Upper lobe of right lung (tissue), 1 donor: ENCODE data around the gene LSM6. TPM values are rescaled to one million over a fixed set of nuclear protein-coding genes. Genes with fewer than 3 reads are reported as not detected.

ENCODE experiments used
- ATAC-seq: fragments of 200-7000 bp; cut with Tn5 transposase; one replicate; pipeline ENCODE4 v1.9.1; 2020; ENCODE audit warnings: mild to moderate bottlenecking, moderate library complexity
- DNase-seq: peaks from one replicate; pipeline ENCODE4 v3.0.0-alpha.2; 2020
- H3K27ac ChIP-seq: fragments of 200-600 bp; one replicate; pipeline ENCODE4 v1.8.0; 2022
- H3K27me3 ChIP-seq: fragments of 200-600 bp; one replicate; pipeline ENCODE4 v1.8.0; 2022; ENCODE audit warnings: mild to moderate bottlenecking
- H3K36me3 ChIP-seq: fragments of 200-600 bp; one replicate; pipeline ENCODE4 v1.8.0; 2022
- H3K4me1 ChIP-seq: fragments of 200-600 bp; one replicate; pipeline ENCODE4 v1.8.0; 2022
- H3K4me3 ChIP-seq: fragments of 200-600 bp; one replicate; pipeline ENCODE4 v1.8.0; 2022; ENCODE audit warnings: mild to moderate bottlenecking
- H3K9me3 ChIP-seq: fragments of 200-600 bp; one replicate; pipeline ENCODE4 v1.8.0; 2022
- intact Hi-C: fragments of 100-400 bp; cut with DNase I; formaldehyde crosslinking; loops from one replicate; pipeline ENCODE4 v1.11.0; 2022
- total RNA-seq: library from RNA; stranded (reverse); fragmentation: NEBNext Ultra II Directional; extraction: Animal tissue kit (Norgen Biotek cat#: 25700); gene quantifications from one replicate; pipeline ENCODE4 v1.2.1, GENCODE V29; 2021
- TF ChIP-seq, protein P1 (sequence below): fragments of 200-600 bp; IDR thresholded peaks from one replicate; pipeline ENCODE4 v1.8.0; 2022; ENCODE audit warnings: antibody characterized with exemption
- donor health status: DM: no; HTN: yes; CAD: no; lungs with severe emphysema.

LSM6 gene
- total RNA-seq, 1 donor from 2014 or later, result 31.8 TPM

DNA sequence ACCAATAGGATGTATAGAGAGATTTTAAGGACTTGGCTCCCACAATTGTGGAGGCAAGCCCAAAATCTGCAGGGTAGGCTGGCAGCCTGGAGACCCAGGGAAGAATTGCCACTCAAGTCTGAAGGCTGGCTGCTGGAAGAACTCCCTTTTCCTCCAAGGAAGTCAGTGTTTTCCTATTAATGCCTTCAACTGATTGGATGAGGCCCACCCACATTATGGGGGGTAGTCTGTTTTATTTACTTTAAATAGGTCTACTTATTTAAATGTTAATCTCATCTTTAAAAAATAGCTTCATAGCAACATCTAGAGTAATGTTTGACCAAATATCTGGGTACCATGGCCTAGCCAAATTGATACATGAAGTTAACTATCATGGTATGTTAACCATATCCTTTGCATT, 18.7 kb downstream of the LSM6 start:
- TF ChIP-seq, protein P1, sequence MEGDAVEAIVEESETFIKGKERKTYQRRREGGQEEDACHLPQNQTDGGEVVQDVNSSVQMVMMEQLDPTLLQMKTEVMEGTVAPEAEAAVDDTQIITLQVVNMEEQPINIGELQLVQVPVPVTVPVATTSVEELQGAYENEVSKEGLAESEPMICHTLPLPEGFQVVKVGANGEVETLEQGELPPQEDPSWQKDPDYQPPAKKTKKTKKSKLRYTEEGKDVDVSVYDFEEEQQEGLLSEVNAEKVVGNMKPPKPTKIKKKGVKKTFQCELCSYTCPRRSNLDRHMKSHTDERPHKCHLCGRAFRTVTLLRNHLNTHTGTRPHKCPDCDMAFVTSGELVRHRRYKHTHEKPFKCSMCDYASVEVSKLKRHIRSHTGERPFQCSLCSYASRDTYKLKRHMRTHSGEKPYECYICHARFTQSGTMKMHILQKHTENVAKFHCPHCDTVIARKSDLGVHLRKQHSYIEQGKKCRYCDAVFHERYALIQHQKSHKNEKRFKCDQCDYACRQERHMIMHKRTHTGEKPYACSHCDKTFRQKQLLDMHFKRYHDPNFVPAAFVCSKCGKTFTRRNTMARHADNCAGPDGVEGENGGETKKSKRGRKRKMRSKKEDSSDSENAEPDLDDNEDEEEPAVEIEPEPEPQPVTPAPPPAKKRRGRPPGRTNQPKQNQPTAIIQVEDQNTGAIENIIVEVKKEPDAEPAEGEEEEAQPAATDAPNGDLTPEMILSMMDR, result no peak
- Histone ChIP-seq H3K27ac (no peak overlapping the region), H3K27me3 (no peaks in the 10 kb centered on the region), H3K9me3 (no peaks in the 10 kb centered on the region), H3K4me1 (peaks cover 4% of the 10 kb centered on the region), H3K36me3 (peaks cover 22% of the 10 kb centered on the region), H3K4me3 (no peak overlapping the region)
- ATAC-seq, result no peak
- intact Hi-C loops, result no loop called here
- DNase-seq, result no peak

DNA sequence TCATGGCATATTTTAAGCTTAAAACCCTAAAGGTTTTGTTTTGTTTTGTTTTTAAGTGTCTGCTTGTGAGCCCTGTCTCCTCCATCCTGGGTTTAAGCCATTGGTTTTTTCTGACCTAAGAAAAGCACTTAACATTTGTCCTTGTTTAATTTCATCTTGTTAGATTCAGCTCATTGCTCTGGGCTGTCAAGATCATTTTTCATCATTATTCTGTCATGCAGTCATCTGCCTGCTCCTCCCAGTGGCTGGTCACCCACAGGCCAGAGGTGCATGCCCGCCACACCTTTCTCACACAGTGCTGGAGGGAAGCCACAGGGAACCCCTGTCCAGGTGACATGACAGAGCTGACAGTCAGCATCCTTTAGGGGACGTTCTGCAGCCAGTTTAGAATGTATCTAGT, 27.1 kb downstream of the LSM6 start:
- no peak overlapping the region for H3K4me3 ChIP-seq
- TF ChIP-seq, protein P1, result no peak
- H3K27me3 ChIP-seq, result no peaks in the 10 kb centered on the region
- ATAC-seq (no peak), DNase-seq (no peak)
- H3K27ac ChIP-seq, result no peak overlapping the region
- no peaks in the 10 kb centered on the region for H3K9me3 ChIP-seq
- H3K4me1 ChIP-seq, result no peaks in the 10 kb centered on the region
- no peaks in the 10 kb centered on the region for H3K36me3 ChIP-seq
- intact Hi-C loops, result no loop called here

DNA sequence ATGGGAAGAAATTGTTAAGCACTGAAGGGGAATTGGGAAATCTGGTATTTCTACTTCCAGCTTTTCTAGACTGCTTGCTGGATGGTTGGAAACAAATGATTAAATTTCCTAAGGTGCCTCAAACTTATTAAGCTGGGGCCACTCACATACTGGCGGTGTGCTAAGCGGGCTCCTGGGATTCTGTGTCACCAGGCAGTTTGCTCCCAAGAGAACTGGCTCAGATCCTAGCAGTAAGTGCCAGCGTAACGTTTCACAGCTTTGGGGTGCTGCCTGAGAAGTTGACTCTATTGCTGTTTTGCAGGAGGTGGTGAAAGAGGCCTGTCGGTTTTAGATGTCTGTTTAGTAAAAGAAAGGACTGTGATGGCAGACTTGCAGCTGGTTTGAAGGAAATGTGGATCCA, 31.9 kb downstream of the LSM6 start:
- intact Hi-C loops, result no loop called here

DNA sequence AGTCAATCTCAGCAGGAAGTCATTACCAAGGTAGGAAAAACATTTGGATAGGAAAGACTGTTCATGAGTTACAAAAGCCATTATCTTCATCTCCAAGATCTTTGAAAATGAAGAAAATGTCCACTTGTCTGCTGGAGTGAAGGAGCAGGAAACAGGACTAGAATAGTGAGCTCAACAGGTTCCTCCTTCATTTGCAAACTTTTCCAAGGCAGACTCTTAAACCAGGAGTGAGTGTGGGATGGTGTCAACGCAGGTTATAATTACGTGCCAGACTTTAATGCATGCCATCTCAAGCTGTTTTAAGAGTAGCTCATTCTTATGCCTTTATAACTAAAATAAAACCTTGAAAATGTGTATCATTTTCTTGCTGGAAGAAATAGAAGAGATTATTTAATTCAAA, 35.4 kb downstream of the LSM6 start:
- Histone ChIP-seq H3K4me1 (no peaks in the 10 kb centered on the region), H3K36me3 (no peaks in the 10 kb centered on the region), H3K9me3 (no peaks in the 10 kb centered on the region), H3K27ac (no peak overlapping the region), H3K27me3 (no peaks in the 10 kb centered on the region), H3K4me3 (no peak overlapping the region)
- TF ChIP-seq, protein P1, result no peak
- no peak for DNase-seq
- ATAC-seq, result no peak
- intact Hi-C loops, result no loop called here

More for the DNA sequence above, 31.9 kb downstream of the LSM6 start:
- ATAC-seq, result no peak
- TF ChIP-seq, protein P1, result no peak
- DNase-seq, result no peak
- no peaks in the 10 kb centered on the region for H3K9me3 ChIP-seq
- no peak overlapping the region for H3K27ac ChIP-seq
- no peaks in the 10 kb centered on the region for H3K4me1 ChIP-seq
- H3K36me3 ChIP-seq, result no peaks in the 10 kb centered on the region
- no peak overlapping the region for H3K4me3 ChIP-seq
- no peaks in the 10 kb centered on the region for H3K27me3 ChIP-seq

DNA sequence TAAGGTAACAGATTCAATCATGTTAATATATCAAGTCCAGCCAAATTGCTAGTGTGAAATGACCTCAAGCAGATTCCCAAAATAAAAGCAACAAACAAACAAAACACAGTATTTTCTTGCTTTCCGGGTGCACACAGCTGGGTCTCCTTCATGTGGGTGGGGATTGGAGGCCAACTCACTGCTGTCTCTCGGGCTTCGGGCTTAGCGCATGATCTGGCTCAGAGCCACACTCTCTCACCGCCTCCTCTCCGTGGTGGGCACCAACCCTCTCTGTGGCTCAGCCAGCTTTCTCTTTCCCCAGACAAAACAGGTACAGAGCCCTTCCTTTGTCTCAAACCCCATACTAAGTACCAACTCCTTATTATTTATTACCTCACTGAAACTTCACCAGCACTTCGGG, 35.9 kb downstream of the LSM6 start:
- no peak overlapping the region for H3K4me3 ChIP-seq
- no peak for ATAC-seq
- DNase-seq, result no peak
- no peaks in the 10 kb centered on the region for H3K9me3 ChIP-seq
- TF ChIP-seq, protein P1, result no peak
- no peaks in the 10 kb centered on the region for H3K4me1 ChIP-seq
- no peak overlapping the region for H3K27ac ChIP-seq
- no peaks in the 10 kb centered on the region for H3K36me3 ChIP-seq
- intact Hi-C loops, result no loop called here
- H3K27me3 ChIP-seq, result no peaks in the 10 kb centered on the region

GRCh38 chr4:146212781-146213180, 37.3 kb downstream of the LSM6 start:
- no peaks in the 10 kb centered on the region for H3K4me1 ChIP-seq
- ATAC-seq, result no peak
- no peaks in the 10 kb centered on the region for H3K9me3 ChIP-seq
- no peak overlapping the region for H3K4me3 ChIP-seq
- H3K27ac ChIP-seq, result no peak overlapping the region
- no peak for DNase-seq
- no peaks in the 10 kb centered on the region for H3K36me3 ChIP-seq
- H3K27me3 ChIP-seq, result no peaks in the 10 kb centered on the region
- TF ChIP-seq, protein P1, result no peak
- intact Hi-C loops, result no loop called here
